Activated T-cell treated with anti-CD3 and anti-CD28 coated beads for 1 hour (primary cell): ENCODE data around the gene BRINP1.

Experiments
- DNase-seq: peaks from one replicate; pipeline ENCODE4 v3.0.0-alpha.2; 2020; ENCODE audit warnings: low read depth

The BRINP1 gene

GRCh38 chr9:119343059-119343990 lies 25.9 kb downstream of the BRINP1 start:
- no peak for DNase-seq

DNA sequence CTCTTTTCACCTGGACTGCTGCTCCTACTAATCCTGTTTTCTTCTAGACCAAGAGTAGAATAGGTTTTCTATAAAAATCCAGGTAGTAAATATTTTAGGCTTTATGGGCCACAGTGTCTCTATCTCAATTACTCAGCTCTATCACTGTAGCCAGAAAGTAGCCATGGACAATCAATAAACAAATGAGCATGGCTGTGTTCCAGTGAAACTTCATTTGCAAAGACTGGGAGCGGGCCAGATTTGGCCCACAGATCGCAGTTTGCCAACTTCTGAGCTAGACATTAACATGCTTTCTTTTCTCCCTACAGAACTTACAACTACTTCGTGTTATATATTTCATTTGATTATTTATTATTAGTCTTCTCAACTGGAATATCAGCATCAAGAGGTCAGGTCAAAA lies 30.2 kb downstream of the BRINP1 start:
- DNase-seq, result no peak

- no peak for DNase-seq
These were observed 31.7 kb downstream of the BRINP1 start for GRCh38 chr9:119337573-119337972.

GRCh38 chr9:119334745-119335144 lies 34.5 kb downstream of the BRINP1 start:
- no peak for DNase-seq

DNA sequence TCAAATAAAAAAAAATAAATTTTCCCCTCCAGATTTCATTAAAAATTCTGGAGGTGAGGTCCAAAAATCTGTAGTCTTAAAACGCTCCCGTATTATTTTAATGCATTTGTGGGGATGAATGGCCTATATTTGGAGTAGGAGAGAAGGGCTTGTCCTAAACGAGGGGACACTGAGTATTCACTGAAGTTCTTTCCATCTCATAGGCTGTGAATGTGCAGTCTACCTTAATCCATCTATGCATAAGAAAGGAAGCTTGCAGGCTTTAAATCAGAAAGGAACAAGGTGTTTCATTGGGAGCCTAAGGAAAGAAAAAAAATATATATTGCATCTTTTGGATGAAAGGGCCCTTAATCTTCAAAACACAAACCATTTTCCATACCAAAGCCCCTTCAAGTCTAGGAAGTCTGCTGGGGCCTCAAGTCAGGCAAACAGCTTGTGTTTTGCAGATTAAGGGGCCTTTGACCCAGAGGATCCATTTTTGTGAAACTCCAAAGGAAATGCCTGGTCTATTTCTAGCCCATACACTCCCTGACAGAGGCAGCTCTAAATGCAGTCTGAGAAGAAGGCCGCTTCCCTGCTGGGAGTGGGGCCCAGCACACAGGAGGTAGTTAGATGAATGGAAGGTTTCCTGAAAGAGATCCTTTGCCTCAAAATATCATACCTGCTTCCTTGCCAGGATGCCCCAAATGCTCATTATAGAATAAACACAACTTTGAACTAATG lies 35.6 kb downstream of the BRINP1 start:
- no peak for DNase-seq

GRCh38 chr9:119332522-119332921 lies 36.7 kb downstream of the BRINP1 start:
- no peak for DNase-seq

DNA sequence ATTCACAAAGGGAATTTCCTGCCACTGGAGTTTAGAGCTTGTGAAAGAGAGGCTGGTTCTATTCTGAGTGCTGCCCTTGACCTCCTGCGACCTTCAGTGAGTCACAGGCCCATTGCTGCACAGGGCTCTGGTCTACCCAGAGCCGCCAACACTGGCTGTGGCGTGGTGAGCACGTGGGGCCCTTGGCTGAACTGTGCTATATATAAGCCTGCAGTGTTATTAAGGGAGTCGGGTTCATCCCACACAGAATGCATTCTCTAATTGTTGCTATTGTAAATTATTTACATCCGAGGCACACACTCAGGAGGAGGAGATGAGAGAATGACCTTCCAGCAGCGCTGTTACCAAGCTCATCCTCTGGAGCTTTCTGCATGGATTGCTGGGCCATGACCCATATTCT lies 47.1 kb downstream of the BRINP1 start:
- DNase-seq, result no peak

DNA sequence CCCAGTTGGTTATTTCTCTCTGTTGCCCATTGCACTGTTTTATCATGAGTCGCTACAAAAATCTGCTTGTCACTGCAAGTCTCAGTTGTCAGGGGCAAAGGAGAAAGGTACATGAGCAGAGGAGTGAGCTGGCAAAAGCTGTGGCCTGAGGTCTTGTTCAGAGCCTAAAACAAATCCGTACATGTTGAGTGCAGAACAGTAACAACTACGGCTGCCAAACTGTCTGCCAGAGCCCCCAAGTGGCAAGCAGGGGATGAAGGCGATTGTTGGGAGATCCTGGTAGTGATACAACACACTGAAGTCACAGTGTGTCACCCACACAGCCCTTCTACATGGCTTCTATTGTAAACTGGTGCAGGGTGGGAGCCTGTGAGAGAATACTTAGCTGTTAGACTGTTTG lies 50.9 kb downstream of the BRINP1 start:
- DNase-seq, result no peak

DNA sequence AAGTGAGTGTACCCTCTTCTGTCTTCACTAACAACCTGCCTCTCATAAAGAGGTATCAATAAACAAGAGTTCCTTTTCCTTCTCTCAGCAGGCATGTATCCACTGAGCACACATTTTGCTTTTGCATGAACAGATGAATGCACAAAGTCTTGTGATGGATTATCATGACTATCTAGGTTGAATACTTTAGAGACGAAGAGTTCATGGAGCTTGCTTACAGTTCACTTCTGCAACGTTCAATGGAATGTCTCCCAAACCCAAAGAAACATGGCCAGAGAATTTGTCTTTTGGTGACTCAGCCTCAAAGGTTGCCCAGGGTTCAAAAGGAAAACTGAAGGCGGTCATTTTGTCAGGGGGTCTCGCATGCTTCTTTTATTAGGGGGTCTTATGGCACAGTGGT lies 55.4 kb downstream of the BRINP1 start:
- DNase-seq, result no peak

- no peak for DNase-seq
These were observed 58.5 kb downstream of the BRINP1 start for GRCh38 chr9:119310741-119311140.

GRCh38 chr9:119307471-119307870 lies 61.8 kb downstream of the BRINP1 start:
- no peak for DNase-seq

DNA sequence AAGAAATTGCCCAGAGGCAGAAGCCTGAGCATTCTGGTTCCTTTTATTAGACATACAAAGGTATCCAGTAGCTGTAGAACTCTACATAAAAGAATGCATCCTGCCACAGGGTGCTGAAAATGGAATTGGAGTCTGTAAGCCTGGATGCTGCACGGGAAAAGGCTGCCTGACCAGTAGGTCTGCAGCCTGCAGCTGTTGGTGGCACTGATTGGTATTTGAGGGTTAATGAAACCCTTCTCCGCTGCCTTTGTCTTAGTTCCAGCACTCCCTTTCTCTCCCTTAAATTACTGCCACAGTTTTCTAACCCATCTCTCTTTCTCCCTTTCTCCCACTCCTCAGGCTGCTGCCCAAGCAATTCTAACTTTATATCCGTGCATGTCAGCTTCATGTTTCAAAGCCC lies 64.7 kb downstream of the BRINP1 start:
- DNase-seq, result no peak

- no peak for DNase-seq
These were observed 66.1 kb downstream of the BRINP1 start for GRCh38 chr9:119302988-119303698.

DNA sequence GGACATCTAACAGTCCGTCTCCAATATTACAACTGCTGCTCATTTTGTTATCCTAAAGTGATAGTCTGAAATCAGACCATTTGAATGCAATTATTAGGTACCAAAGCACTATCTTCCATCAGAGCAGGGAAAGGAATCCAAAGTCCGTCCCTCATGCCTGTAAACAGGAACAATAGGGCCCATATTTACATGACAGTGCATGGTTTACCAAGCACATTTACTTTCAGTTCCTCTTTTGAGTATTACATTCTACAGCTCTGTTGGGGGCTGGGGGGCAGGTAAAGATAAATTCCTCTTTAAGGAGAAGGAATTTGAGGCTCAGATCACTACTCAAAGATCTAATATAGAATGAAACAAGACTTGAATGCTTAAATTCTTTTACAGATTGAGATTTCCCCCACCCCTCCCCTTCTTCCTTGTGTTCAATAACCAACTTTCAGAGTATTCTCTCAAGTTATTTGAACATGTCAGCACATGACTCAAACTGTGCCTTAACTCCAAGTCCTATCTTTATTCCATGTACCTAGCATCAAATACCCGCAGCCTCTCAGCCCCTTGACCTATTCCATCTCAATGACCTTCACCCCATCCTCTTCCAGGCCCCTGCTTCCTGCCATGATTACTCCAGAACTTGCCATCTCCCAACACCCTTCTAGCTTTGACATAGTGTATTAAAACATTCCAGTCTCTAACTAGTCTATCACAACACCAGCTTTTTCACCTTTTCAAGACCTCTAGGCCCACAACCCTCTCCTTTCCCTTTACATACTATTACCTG lies 71.0 kb downstream of the BRINP1 start:
- no peak for DNase-seq

GRCh38 chr9:119291554-119291953 lies 77.7 kb downstream of the BRINP1 start:
- no peak for DNase-seq

DNA sequence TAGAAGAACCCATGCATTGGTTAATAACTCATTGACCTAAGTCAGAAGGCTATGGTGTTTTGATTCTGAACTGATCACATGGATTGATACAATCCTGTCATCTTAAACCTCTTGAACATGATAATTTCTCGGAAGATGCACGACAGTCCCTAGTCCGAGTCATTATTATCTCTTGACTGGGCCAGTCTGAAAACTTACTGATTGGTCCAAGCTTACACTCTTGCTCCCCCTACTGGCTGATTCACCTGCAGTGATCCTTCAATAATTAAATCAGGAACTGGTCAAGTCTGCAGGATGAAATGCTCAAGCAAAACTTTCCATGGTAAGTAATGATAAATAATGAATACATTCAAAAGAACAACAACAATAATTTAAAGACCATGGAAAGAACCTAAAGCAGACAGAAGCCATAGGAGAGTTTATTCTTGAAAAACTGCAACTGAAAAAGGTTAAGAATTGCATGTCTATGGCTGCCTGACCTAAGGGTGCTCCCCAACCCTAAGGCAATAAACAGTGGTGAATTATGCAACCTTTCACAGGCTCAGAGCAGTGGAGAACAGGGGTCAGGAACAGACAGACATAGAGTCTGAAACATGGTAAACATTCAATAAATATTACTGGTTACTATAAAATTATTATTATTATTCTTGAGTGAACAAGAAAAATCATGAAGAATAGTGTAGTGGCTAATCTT lies 79.3 kb downstream of the BRINP1 start:
- DNase-seq, result no peak

- no peak for DNase-seq
These were observed 84.5 kb downstream of the BRINP1 start for GRCh38 chr9:119284587-119285337.

- DNase-seq, result no peak
These were observed 85.1 kb downstream of the BRINP1 start for GRCh38 chr9:119284118-119284517.

GRCh38 chr9:119283078-119283794 lies 86.0 kb downstream of the BRINP1 start:
- DNase-seq, result no peak
